SH-SY5Y (cell line): ENCODE measurements around the gene MX1.

Experiments
- GATA2 ChIP-seq: IDR thresholded peaks from 2 replicates; pipeline ENCODE4 v1.6.1; 2011; ENCODE audit warnings: mild to moderate bottlenecking, low read depth, low read length
- GATA3 ChIP-seq: IDR thresholded peaks from 2 replicates; pipeline ENCODE4 v1.6.1; 2011; ENCODE audit warnings: low read depth, mild to moderate bottlenecking, low read length, moderate library complexity

- no peak for TF ChIP-seq GATA3
- no peak for TF ChIP-seq GATA2
These were observed 22.1 kb upstream of the MX1 start for GRCh38 chr21:41403966-41404365.
